Thymus (tissue), 11 donors: ENCODE results near the gene ADD2. TPM values are rescaled to one million over a fixed set of nuclear protein-coding genes. Genes with fewer than 3 reads are reported as not detected.

Experiments
- DNase-seq, 9 donors: peaks; one replicate each; pipeline ENCODE4 v3.0.0-alpha.2; 2013; ENCODE audit warnings: low spot score in 9 of 9, low read depth in 6 of 9, missing footprints in 1 of 9
- H3K27ac ChIP-seq, 2 donors: one replicate each; pipeline ENCODE4 v1.5.1; 2013; ENCODE audit warnings: control low read depth in 1 of 2, low read depth in 1 of 2, low read length in 1 of 2, mild to moderate bottlenecking in 1 of 2, moderate library complexity in 1 of 2
- H3K27me3 ChIP-seq, 2 donors: one replicate each; pipeline ENCODE4 v1.5.1; 2013; ENCODE audit warnings: low read length in 1 of 2; ENCODE audit not compliant: control insufficient read depth in 2 of 2, insufficient read depth in 1 of 2
- H3K36me3 ChIP-seq, 2 donors: one replicate each; pipeline ENCODE4 v1.5.1; 2013; ENCODE audit warnings: low read length in 1 of 2, mild to moderate bottlenecking in 1 of 2, moderate library complexity in 1 of 2; ENCODE audit not compliant: control insufficient read depth in 2 of 2, insufficient read depth in 2 of 2
- H3K4me1 ChIP-seq, 2 donors: one replicate each; pipeline ENCODE4 v1.5.1; 2013; ENCODE audit warnings: low read length in 2 of 2; ENCODE audit not compliant: control insufficient read depth in 2 of 2, insufficient read depth in 2 of 2
- H3K4me3 ChIP-seq, 2 donors: one replicate each; pipeline ENCODE4 v1.5.1; 2013; ENCODE audit warnings: low read length in 2 of 2, control low read depth in 1 of 2, mild to moderate bottlenecking in 1 of 2
- H3K9me3 ChIP-seq, 2 donors: one replicate each; pipeline ENCODE4 v1.5.1; 2013; ENCODE audit warnings: low read length in 1 of 2, mild to moderate bottlenecking in 1 of 2; ENCODE audit not compliant: control insufficient read depth in 2 of 2, insufficient read depth in 1 of 2
- WGBS: extraction: QIAGEN DNeasy Blood & Tissue Kit; methylation state at CpG from one replicate; pipeline ENCODE4 v1.1.7; 2013; 5-methylcytosine and 5-hydroxymethylcytosine counted together
- polyA plus RNA-seq: library from polyadenylated mRNA; stranded (reverse); fragments of 200-250 nt; gene quantifications from one replicate; pipeline ENCODE4 v1.2.3, GENCODE V29; 2013
- total RNA-seq: library from RNA; stranded (reverse); fragments of 120-200 nt; gene quantifications from one replicate; pipeline ENCODE4 v1.2.4, GENCODE V29; 2013
- donor health status: healthy.

The ADD2 gene
- total and polyA plus RNA-seq, 2 donors = 0.46 to 0.90 TPM

DNA sequence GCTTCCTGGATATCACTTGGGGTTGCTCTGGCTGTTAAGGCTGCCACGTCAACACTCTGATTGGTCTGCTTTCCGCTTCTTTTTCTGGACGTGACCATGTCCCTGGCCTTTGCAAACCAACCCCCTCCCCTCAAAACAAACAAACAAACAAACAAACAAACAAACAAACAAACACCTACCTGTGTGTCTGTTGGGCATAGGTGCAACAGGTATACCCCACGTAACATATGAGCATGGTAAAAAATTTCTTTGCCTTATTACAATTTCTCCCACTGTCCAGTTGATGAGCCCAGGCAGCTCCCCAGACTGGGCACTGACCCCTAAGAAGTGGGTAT is 80.6 kb downstream of the ADD2 start:
- WGBS = 98% methylated on average over 4 of the region's 4 CpGs
- no peak overlapping the region for H3K27ac ChIP-seq
- no peak for DNase-seq
- no peaks in the 10 kb centered on the region for H3K9me3 ChIP-seq
- H3K27me3 ChIP-seq = no peaks in the 10 kb centered on the region
- H3K4me1 ChIP-seq = no peaks in the 10 kb centered on the region
- no peaks in the 10 kb centered on the region for H3K36me3 ChIP-seq
- H3K4me3 ChIP-seq = no peak overlapping the region

- Histone ChIP-seq H3K36me3 (no peaks in the 10 kb centered on the region), H3K9me3 (no peaks in the 10 kb centered on the region), H3K27me3 (no peaks in the 10 kb centered on the region), H3K27ac (no peak overlapping the region), H3K4me1 (no peaks in the 10 kb centered on the region), H3K4me3 (no peak overlapping the region)
- peak in 1 of 9 donors; percentile 3 for DNase-seq
- 69% methylated on average over 11 of the region's 11 CpGs for WGBS
Observed at GRCh38 chr2:70686577-70687460, 81.2 kb downstream of the ADD2 start.

- H3K9me3 ChIP-seq = no peaks in the 10 kb centered on the region
- H3K4me3 ChIP-seq = no peak overlapping the region
- no peaks in the 10 kb centered on the region for H3K36me3 ChIP-seq
- WGBS = 82% methylated on average over 6 of the region's 6 CpGs
- no peak overlapping the region for H3K27ac ChIP-seq
- H3K4me1 ChIP-seq = no peaks in the 10 kb centered on the region
- no peak for DNase-seq
- no peaks in the 10 kb centered on the region for H3K27me3 ChIP-seq
Observed at GRCh38 chr2:70685771-70686171, 82.2 kb downstream of the ADD2 start.

DNA sequence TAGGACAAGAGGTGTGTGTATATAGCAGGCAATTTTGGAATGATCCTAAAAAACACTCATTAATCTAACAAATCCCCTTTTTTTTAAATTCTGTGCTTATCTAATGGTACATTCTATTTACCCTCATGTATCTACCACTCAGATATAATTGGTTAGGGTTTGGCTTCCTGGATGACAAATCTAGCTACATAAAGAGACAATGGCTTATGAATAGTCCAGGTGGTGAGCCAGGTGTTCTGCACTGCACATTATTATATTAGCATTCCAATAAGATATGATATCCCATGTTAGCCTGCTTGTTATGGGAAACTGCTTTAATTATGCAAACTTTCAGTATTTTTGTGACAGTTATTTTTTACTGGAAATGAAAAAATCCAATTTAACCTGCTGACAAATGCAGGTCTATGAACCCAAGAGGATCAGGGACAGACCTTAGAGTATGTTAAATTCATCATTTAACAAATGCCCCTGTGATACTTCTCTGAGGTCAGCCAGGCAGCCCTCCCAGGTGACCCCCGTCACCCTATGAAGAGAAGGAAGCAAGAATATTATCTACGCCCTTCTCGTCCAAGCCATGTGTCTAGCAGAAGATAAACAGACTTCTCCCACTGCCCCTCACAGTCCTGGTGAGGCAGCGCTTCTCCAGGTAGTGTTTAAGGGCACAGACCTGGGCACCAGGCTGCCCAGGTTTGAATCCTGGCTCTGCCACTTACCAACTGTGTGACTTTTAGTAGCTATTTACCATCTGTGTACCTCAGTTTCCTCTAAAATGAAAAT is 83.0 kb downstream of the ADD2 start:
- H3K36me3 ChIP-seq = no peaks in the 10 kb centered on the region
- no peaks in the 10 kb centered on the region for H3K9me3 ChIP-seq
- no peaks in the 10 kb centered on the region for H3K27me3 ChIP-seq
- no peaks in the 10 kb centered on the region for H3K4me1 ChIP-seq
- no peak overlapping the region for H3K27ac ChIP-seq
- WGBS = 97% methylated on average over 4 of the region's 4 CpGs
- DNase-seq = no peak
- H3K4me3 ChIP-seq = no peak overlapping the region

DNA sequence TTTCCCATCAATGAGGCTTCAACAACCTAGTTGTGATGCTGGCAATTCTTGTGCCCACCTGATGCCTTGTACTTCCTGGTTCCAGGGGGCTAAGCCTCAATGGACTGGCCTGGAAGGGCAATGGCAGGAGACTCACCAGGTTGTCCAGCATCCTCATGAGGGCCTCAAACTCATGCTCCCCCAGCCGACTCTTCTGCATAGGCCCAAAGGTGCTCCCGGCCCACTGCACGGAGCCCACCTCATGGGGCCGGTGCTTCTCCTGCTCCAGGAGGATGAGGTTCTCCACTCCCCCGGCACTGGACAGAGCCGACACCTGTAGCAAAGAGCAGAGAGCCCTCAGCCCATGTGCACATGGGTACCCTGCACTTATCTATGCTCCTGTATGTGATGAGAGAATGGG is 84.5 kb downstream of the ADD2 start:
- no peak for DNase-seq
- Histone ChIP-seq H3K27ac (no peak overlapping the region), H3K27me3 (peaks cover 0 to 1% of the 10 kb centered on the region in 2 donors), H3K36me3 (no peaks in the 10 kb centered on the region), H3K9me3 (no peaks in the 10 kb centered on the region), H3K4me1 (no peaks in the 10 kb centered on the region), H3K4me3 (no peak overlapping the region)
- 97% methylated on average over 6 of the region's 6 CpGs for WGBS

DNA sequence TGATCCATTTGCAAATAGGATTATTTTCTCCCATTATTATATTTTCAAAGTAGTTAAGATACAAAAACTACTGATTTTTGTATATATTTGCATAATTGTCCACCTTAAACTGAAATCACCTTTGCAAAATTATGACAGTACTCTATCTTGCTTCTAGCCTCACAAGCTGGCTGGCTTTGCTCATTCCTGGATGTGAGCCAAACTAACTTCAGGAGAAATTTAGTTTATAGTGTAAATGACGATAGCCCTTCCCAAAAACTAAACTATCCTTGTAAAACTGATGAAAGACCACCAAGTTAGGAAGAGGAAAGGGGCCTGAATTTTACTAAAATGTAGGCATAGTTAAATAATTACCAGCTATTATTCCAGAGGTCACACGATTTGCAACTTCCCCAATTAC is 87.3 kb downstream of the ADD2 start:
- peaks cover 0 to 2% of the 10 kb centered on the region in 2 donors for H3K27me3 ChIP-seq
- H3K4me1 ChIP-seq = no peaks in the 10 kb centered on the region
- H3K36me3 ChIP-seq = no peaks in the 10 kb centered on the region
- H3K4me3 ChIP-seq = no peak overlapping the region
- H3K9me3 ChIP-seq = no peaks in the 10 kb centered on the region
- no peak overlapping the region for H3K27ac ChIP-seq
- 68% methylated on average over 2 of the region's 2 CpGs for WGBS
- no peak for DNase-seq

GRCh38 chr2:70679259-70679658 is 88.7 kb downstream of the ADD2 start:
- 85% methylated on average over 1 of the region's 1 CpG for WGBS

GRCh38 chr2:70678576-70679143 is 89.3 kb downstream of the ADD2 start:
- DNase-seq = no peak
- Histone ChIP-seq H3K27me3 (peaks cover 0 to 2% of the 10 kb centered on the region in 2 donors), H3K4me3 (no peak overlapping the region), H3K9me3 (no peaks in the 10 kb centered on the region), H3K27ac (no peak overlapping the region), H3K4me1 (no peaks in the 10 kb centered on the region), H3K36me3 (no peaks in the 10 kb centered on the region)
- 96% methylated on average over 17 of the region's 17 CpGs for WGBS

More at GRCh38 chr2:70679259-70679658, 88.7 kb downstream of the ADD2 start:
- Histone ChIP-seq H3K36me3 (no peaks in the 10 kb centered on the region), H3K4me3 (no peak overlapping the region), H3K4me1 (no peaks in the 10 kb centered on the region), H3K9me3 (no peaks in the 10 kb centered on the region), H3K27me3 (peaks cover 0 to 2% of the 10 kb centered on the region in 2 donors), H3K27ac (no peak overlapping the region)
- DNase-seq = no peak
